Testis (tissue), 2 donors: ENCODE results near the gene ZKSCAN5.

Source experiments
- CTCF ChIP-seq, 3 experiments: fragments of 450-650 bp in 2 of 3; fragments of 200-600 bp in 1 of 3; sonication (generic) in 1 of 3; IDR thresholded peaks; one replicate each; pipeline ENCODE4 v1.5.1; 2016 to 2019; ENCODE audit warnings: antibody characterized with exemption in 3 of 3, mild to moderate bottlenecking in 2 of 3, moderate library complexity in 1 of 3
- POLR2A ChIP-seq: fragments of 450-650 bp; IDR thresholded peaks from one replicate; pipeline ENCODE4 v1.6.1; 2017; ENCODE audit warnings: antibody characterized with exemption, mild to moderate bottlenecking, moderate library complexity

- no peak for TF ChIP-seq CTCF (IDR thresholded peaks at IDR 0.05)
- TF ChIP-seq POLR2A, result no peak
These were observed 21.4 kb downstream of the ZKSCAN5 start for GRCh38 chr7:99525713-99526440.
